HG02642 (cell line): ENCODE results near the gene EMC8.
A peak's percentile ranks its signal among the peaks of the same experiment; 100 is the strongest.
"Not testable (repeated sequence)": the region's sequence is repeated elsewhere in the genome, so short reads cannot be mapped to it uniquely, and the experiment has no call there.

Source experiments
- ATAC-seq: cut with Tn5 transposase; IDR thresholded peaks from one replicate; pipeline ENCODE4 v1.9.1; 2021; ENCODE audit warnings: mild to moderate bottlenecking; ENCODE audit not compliant: unreplicated experiment, poor library complexity

EMC8 gene

GRCh38 chr16:85799497-85800320 is at the start of gene EMC8, which contains the start of gene COX4I1:
EMC8 (minus strand) TSS chr16:85799544; CDS start chr16:85799295, 249 bp downstream.
COX4I1 (plus strand) TSS chr16:85799695; CDS start chr16:85801206, 1,511 bp downstream.
- peak; percentile 84 for ATAC-seq

- no peak for ATAC-seq
These were observed 49.6 kb upstream of the EMC8 start for GRCh38 chr16:85848986-85849385.

- no peak for ATAC-seq
These were observed 48.6 kb upstream of the EMC8 start for GRCh38 chr16:85847681-85848601.

- ATAC-seq, result no peak
These were observed 47.7 kb upstream of the EMC8 start for GRCh38 chr16:85847036-85847435.

GRCh38 chr16:85846461-85846860 is 47.1 kb upstream of the EMC8 start:
- ATAC-seq, result no peak

- no peak for ATAC-seq
These were observed 45.9 kb upstream of the EMC8 start for GRCh38 chr16:85845266-85845665.

- no peak for ATAC-seq
These were observed 45.4 kb upstream of the EMC8 start for GRCh38 chr16:85844786-85845185.

GRCh38 chr16:85844169-85844481 is 44.8 kb upstream of the EMC8 start:
- ATAC-seq, result no peak

GRCh38 chr16:85843471-85844168 is 44.3 kb upstream of the EMC8 start:
- ATAC-seq, result no peak

GRCh38 chr16:85842848-85843247 is 43.5 kb upstream of the EMC8 start:
- no peak for ATAC-seq

GRCh38 chr16:85842435-85842834 is 43.1 kb upstream of the EMC8 start:
- ATAC-seq, result no peak

- no peak for ATAC-seq
These were observed 41.5 kb upstream of the EMC8 start for GRCh38 chr16:85840801-85841200.

- ATAC-seq, result no peak
These were observed 41.1 kb upstream of the EMC8 start for GRCh38 chr16:85840395-85840794.

- no peak for ATAC-seq
These were observed 40.4 kb upstream of the EMC8 start for GRCh38 chr16:85839681-85840240.

- no peak for ATAC-seq
These were observed 39.7 kb upstream of the EMC8 start for GRCh38 chr16:85838876-85839585.

- ATAC-seq, result no peak
These were observed 39.0 kb upstream of the EMC8 start for GRCh38 chr16:85838381-85838780.

- ATAC-seq, result not testable (repeated sequence)
These were observed 38.3 kb upstream of the EMC8 start for GRCh38 chr16:85837654-85838053.

- ATAC-seq, result no peak
These were observed 37.6 kb upstream of the EMC8 start for GRCh38 chr16:85836706-85837582.
